NCI-H2196 (cell line): ENCODE results near the gene FAM227B.
"Not testable (repeated sequence)": the region's sequence is repeated elsewhere in the genome, so short reads cannot be mapped to it uniquely, and the experiment has no call there.

Source experiments
- DNase-seq: peaks from one replicate; lab custom pipeline; 2025; ENCODE audit not compliant: unreplicated experiment; lab: John Stamatoyannopoulos, UW

Gene FAM227B

DNA sequence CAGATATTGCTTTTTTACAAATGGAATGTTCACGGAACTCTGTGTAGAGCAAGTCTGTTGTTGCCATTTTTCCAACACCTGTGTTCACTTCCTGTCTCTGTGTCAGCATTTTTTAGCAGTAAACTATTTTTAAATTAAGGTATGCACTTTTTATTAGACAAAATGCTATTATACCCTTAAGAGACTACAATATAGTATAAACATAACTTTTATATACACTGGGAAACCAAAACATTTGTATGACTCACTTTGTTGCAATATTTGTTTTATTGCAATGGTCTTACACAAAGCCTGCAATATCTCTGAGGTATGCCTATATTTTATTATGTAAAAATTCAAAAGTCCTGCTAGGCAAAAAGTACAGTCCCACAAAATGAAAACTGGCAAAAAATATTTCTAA, 237.4 kb downstream of the FAM227B start:
- DNase-seq = no peak

GRCh38 chr15:49382394-49382793, 238.2 kb downstream of the FAM227B start:
- DNase-seq = no peak

DNA sequence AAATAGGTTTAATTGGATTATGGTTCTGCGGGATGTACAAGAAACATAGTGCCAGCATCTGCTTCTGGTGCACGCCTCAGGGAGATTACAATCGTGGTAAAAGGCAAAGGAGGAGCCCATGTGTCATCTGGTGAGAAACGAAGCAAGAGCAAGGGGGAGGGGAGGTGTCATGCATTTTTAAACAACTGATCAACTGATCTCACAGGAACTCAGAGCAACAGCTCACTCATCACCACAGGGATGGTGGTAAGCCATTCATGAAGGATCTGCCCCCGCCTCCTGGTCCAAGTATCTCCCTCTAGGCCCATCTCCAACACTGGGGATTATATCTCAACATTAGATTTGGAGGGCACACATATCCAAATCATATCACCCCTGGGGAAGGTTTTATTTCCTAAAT, 239.7 kb downstream of the FAM227B start:
- no peak for DNase-seq

DNA sequence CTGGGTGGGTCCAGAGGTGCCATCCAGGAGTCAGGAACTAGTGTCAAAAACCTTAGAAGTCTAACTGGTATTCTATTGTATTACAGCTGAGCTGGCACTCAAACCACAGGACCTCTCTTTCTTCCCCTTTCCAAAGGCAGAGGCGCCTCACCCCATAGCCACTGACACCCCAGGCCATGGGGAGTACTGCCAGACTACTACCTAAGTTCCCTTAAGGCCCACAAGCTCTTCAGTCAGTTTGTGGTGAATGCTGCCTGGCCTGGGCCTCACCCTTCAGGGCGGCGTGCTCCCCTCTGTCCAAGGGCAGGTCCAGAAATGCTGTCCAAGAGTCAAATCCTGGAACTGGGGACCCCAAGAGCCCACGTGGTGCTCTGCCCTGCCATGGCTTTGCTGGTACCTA, 240.6 kb downstream of the FAM227B start:
- no peak for DNase-seq

DNA sequence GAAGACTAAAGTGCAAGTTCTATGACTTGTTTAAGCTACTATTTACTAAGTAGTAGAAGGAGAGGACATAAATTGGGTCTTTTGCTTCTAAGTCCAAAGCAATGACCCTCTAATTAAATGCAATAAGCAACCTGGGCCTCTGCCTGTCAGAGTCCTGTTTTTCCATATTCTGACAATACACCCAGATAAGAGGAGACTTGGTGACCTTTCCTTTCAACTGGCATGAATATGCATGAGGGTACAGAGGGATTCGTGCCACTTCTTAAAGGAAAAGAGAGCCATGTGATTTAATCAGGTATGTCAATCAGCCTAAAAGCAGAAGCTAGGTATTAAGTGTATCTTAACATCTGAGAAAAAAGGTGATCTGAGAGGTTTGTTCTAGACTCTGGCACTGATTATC, 248.3 kb downstream of the FAM227B start:
- no peak for DNase-seq

GRCh38 chr15:49370782-49371181, 249.8 kb downstream of the FAM227B start:
- no peak for DNase-seq

DNA sequence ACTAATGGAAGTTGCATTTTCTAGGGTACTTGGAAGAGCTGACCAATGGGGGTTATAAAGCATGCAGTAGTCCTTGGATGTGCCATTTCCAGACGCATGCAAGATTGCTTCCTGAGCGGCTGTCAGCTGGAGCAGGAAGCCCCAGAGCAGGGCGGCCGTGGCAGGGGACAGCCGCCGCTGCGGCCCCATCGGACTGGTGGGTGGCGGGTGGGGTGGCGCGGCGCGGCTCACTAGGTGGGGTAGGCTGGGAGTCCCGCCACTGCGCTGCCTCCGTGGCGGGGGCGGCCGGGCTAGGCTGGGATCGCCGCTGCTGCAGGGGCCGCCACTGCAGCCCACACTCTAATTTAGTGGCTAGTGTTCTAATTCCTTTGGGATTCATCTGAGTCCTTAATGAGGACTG, 254.1 kb downstream of the FAM227B start:
- no peak for DNase-seq

DNA sequence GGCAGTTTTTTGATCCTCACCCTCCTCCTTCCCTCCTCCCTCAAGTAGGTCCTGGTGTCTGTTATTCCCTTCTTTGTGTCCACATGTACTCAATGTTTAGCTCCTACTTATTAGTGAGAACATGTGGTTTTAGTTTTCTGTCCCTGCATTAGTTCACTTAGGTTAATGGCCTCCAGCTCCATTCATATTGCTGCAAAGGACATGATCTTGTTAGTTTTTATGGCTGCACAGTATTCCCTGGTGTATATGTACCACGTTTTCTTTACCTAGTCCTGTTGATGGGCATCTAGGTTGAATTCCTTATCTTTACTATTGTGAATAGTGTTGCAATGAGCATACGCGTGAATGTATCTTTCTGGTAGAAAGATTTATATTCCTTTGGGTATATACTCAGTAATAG, 259.2 kb downstream of the FAM227B start:
- DNase-seq = no peak

DNA sequence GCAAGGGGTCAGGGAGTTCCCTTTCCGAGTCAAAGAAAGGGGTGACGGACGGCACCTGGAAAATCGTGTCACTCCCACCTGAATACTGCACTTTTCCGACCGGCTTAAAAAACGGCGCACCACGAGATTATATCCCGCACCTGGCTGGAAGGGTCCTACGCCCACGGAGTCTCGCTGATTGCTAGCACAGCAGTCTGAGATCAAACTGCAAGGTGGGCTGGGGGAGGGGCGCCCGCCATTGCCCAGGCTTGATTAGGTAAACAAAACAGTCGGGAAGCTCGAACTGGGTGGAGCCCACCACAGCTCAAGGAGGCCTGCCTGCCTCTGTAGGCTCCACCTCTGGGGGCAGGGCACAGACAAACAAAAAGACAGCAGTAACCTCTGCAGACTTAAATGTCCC, 266.2 kb downstream of the FAM227B start:
- not testable (repeated sequence) for DNase-seq

- DNase-seq = no peak
These were observed 277.1 kb downstream of the FAM227B start for GRCh38 chr15:49343546-49343945.

DNA sequence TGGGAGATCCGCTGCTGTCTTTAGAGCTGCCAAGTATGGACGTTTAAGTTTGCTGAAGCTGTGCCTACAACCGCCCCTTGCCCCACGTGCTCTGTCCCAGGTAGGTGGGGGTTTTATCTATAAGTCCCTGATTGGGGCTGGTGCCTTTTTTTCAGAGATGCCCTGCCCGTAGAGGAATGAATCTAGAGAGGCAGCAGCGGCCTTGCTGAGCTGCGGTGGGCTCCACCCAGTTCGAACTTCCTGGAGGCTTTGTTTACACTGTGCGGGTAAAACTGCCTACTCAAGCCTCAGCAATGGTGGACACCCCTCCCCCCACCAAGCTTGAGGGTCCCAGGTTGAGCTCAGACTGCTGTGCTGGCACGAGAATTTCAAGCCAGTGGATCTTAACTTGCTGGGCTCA, 281.0 kb downstream of the FAM227B start:
- no peak for DNase-seq

DNA sequence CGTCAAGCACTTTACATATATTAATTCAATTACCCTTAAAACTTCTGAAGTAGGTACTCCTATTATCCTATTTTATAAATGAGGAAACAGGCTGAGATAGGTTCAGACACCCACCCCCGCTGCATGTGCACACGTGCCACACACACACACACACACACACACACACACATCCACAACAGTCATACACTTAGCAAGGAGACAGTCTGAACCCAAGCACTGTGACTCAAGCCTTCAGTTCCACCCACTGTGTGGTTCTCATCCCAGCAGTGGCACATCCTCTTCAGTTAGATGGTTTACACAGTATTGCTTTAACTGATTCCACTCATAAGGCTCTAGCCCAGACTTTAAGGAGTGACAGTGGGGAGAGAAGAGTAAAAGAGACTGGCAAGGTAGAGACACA, 288.7 kb downstream of the FAM227B start:
- DNase-seq = no peak

GRCh38 chr15:49331442-49331841, 289.2 kb downstream of the FAM227B start:
- no peak for DNase-seq

GRCh38 chr15:49330166-49330565, 290.5 kb downstream of the FAM227B start:
- DNase-seq = no peak

DNA sequence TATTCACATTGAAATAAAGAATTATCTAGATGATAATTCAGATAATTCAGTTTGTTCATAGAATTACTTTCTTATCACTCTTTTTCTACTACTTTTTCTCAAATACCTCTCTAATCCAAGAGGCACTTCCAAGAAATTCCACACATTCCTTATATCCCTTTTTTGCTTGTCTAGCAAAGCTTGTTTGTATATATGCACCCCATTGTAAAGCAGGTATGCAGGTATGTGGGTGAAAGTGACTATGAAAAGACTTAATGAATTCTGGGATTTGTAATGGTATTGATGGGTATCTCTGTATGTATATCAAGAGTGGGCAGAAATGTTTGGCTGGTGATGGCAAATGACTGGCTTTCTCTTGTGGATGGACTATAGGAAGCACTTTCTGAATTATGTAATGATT, 291.7 kb downstream of the FAM227B start:
- no peak for DNase-seq

DNA sequence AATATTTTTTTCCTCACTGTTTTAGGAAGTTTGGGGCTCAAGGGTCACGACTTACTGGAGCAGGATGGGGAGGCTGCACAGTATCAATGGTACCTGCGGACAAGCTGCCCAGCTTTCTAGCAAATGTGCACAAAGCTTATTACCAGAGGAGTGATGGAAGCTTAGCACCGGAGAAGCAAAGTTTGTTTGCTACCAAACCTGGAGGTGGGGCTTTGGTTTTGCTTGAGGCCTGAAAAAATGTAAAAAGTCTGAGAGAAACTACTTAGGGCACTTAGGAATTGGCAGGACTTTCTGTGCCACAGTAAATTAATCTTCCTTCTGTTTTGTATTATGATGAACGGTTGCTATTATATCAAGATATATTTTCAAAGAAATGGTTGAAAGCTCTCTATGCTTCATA, 292.7 kb downstream of the FAM227B start:
- DNase-seq = no peak

GRCh38 chr15:49323207-49323606, 297.4 kb downstream of the FAM227B start:
- DNase-seq = no peak

DNA sequence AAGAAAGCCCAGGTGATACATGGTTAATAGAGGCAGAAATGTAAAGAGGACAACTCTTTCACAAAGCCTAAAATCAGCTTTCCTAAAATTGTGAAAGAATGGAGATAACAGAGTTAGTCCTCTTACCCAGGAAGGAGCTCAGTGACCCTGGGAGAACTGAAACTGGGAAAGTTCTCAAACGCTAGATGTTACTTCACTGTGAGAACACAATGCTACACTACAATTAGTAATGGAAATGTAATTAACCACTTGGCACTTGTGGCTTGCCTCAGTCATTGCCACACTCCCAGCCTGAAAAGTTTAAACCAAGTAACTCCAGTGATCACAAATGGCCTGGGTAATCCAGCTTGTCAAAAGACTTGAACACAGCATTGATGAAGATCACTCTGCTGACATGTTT, 300.3 kb downstream of the FAM227B start:
- no peak for DNase-seq

GRCh38 chr15:49315391-49315823, 305.2 kb downstream of the FAM227B start:
- no peak for DNase-seq

DNA sequence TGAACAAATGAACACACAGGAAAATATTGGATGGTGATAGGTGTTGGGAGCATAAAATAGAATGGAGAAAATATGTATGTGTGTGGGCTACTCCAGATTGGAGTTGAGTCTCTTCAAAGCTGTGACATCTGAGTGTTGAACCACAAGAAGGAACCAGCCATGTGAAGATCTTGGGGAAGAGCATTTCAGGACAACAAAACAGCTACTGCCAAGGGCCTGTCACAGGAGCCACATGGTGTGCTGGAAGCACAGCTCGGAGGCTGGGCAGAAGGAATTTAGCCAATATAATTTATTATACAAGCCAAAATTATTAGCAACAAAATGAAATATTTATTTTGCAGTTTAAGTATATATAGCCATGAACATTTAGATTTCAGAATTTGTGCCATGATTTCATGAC, 305.9 kb downstream of the FAM227B start:
- no peak for DNase-seq

GRCh38 chr15:49313650-49314049, 307.0 kb downstream of the FAM227B start:
- no peak for DNase-seq

- no peak for DNase-seq
These were observed 310.7 kb downstream of the FAM227B start for GRCh38 chr15:49309889-49310288.

- DNase-seq = no peak
These were observed 311.9 kb downstream of the FAM227B start for GRCh38 chr15:49308686-49309085.

DNA sequence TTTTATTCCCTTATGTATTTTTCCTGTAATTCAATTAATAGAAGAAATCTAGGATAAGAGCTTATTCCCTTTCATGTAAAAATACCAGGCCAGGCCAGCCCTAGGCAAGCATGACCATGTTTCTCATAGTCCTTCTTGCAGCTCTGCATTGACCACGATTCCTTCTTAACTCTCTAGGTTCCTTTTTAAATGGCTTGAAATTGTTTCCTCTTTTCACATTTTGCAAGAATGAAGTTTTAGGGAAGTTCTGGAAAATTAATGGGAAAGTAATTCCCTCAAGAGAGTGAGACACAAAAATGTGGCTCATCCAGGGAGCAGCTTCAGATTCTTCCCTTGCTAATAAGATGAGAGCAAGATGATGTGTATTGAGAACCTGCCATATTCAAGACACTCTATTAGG, 314.1 kb downstream of the FAM227B start:
- no peak for DNase-seq
